ENCODE results near the gene GOLIM4.
A peak's percentile ranks its signal among the peaks of the same experiment; 100 is the strongest.
"Not testable (repeated sequence)": the region's sequence is repeated elsewhere in the genome, so short reads cannot be mapped to it uniquely, and the experiment has no call there.

GOLIM4 gene

GRCh38 chr3:168047190-168047795, 48.4 kb downstream of the GOLIM4 start:
- DNase-seq, result peak; percentile 68

GRCh38 chr3:168044049-168044448, 51.7 kb downstream of the GOLIM4 start:
- peak; percentile 31 for DNase-seq

DNA sequence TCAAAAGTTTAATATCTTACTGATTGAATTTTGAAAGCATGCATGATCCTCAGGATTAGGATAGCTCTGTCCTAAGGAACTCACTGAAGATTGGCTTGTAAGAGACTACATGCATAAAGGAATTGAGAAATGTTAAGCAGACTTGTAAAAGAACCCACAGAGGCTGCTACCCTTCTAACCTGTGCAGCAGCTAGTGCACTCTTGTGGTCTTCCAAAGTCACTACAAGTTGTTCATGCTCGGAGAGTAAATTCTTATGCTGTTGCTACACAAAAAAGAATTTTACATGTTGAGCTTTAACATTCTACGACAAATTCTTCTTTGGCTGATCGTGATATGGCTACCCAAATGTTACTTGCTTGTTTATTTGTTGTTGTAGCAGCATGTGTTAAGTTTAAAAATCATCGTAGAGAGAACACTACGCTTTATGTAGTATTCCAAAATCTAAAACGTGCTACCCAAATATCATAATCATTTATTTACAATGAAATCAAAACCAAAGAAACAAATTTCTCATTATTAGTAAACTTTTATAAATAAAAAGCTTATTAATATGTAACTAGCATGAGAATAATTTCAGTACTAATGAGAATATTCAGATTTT, 55.0 kb downstream of the GOLIM4 start:
- peak; percentile 50 for DNase-seq

DNA sequence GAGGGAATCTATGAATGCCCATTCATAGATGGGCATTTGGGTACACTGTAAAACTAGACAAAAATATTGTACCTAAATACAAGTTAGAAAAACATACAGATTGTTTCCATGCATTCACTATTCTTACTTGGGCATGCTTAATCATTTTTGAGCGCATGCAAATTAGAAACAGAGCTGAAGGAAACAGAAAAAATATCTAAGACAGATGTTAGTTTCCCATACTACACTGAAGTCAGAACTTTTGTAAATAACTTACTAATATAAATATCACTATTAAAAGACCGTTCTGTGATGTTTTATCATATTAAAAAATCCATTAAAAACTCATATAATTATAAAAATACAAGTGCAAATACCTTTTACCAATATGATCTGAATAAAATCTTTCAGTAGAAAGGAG, 58.7 kb downstream of the GOLIM4 start:
- DNase-seq, result no peak

DNA sequence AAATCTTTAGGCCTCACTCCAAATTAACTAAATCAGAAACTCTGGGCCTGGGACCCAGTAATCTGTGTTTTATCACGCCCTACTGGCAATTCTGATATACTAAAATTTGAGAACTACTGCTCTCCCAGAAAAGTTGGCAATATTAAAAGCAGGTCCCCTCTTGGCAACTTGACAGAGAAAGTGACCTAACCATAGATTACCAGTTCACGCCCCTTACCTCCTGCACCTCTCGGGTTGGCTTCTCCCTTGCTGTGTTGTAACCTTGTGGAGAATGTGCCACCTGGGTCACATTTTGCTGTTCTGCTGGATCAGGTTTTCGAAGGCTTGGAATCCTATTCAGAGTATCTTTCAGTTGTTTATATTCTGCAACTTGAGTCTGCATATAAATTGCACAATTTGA, 59.1 kb downstream of the GOLIM4 start:
- no peak for DNase-seq

DNA sequence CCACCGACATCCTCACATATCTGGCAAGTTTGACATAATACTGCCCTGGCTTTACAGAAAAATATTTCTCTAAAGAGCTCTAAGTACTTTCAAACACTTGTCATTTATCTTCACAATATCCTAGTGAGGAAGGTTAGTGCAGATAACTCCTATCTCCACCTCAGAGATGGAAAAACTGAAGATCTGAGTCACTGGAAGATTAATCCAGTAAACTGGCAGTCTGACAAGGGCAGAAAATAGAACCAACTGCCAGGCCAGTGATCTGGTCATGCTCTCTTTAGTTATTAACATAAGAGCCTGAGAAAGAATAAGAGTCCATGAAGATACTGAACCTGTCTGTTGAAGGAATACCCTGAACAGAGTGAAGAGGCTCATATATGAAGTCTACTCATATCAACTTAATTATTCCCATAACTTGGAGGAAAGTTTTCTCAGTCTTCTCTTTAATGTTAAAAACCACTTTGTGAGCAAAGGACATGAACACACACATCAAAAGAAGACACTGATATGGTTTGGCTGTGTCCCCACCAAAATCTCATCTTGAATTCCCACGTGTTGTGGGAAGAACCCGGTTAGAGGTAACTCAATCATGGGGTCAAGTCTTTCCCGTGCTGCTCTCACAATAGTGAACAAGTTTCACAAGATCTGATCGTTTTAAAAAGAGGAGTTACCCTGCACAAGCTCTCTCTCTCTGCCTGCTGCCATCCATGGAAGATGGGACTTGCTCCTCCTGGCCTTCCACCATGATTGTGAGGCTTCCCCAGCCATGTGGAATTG, 61.4 kb downstream of the GOLIM4 start:
- DNase-seq, result no peak

DNA sequence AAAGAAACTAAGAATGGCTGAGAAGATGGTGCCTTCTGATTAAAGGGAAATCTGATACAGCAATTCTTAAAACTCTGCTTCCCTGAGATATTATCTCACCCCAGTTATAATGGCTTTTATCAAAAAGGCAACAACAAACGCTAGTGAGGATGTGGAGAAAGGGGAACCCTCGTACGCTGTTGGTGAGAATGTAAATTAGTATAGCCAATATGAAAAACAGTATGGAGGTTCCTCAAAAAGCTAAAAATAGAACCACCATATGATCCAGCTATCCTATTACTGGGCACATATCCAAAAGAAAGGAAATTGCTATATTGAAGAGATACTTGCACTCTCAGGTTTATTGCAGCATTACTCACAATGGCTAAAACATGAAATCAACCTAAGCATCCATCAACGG, 65.1 kb downstream of the GOLIM4 start:
- no peak for DNase-seq

GRCh38 chr3:168029705-168030104, 66.0 kb downstream of the GOLIM4 start:
- no peak for DNase-seq

- no peak for DNase-seq
Observed at GRCh38 chr3:168028086-168028485, 67.6 kb downstream of the GOLIM4 start.

GRCh38 chr3:168026764-168027163, 69.0 kb downstream of the GOLIM4 start:
- no peak for DNase-seq

GRCh38 chr3:168025076-168025475, 70.6 kb downstream of the GOLIM4 start:
- DNase-seq, result no peak

DNA sequence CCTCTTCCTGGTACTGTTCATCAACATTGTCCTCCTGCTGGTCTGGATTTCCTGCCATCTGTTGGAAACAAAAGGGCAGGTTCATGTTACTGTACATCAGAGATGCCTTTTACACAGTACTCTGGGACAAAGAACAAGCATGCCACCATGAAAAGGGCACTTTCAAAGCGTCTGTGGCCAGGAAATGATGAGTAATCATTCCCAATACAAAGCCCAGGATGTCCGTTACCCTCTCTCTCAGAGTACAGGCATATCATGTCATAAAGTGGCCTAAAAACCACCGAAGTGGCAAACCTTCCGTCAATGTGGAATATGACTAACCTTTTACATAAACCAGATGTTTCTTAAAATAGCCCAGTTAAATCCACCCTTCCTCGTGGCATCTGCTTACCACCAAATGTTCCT, 71.2 kb downstream of the GOLIM4 start:
- DNase-seq, result no peak

DNA sequence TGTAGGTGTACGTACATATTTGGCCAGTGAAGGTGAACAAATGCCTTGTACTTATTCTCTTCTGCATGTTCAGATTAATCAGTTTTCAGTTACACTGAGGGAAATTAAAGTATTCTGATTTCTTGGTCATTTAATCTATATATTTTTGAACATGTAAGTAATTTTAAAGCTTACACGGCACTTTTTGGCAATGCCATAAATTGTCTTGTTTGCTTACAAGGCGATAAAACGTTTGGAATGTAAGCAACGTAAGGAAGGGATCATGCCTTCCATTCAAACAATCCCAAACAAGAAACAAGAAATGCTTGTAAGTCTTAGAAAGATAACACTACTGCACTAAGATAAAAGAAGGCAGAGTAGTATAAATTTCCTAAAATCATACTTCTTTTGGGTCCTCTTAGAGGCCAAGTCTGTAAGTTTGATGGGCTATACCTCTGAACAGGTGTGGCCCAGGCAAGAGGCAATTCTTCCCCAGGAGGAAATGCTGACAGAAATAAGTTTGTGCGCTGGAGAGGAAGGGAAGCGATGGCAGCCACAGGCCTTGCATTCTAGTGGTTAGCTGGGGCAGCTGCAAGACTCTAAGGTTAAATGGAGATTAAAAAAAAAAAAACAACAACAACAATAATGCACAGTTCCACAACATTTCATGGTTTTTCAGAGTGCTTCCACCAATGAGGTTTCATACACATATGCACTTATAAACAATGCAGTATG, 73.8 kb downstream of the GOLIM4 start:
- no peak for DNase-seq

- not testable (repeated sequence) for DNase-seq
Observed at GRCh38 chr3:168011280-168011679, 84.4 kb downstream of the GOLIM4 start.

DNA sequence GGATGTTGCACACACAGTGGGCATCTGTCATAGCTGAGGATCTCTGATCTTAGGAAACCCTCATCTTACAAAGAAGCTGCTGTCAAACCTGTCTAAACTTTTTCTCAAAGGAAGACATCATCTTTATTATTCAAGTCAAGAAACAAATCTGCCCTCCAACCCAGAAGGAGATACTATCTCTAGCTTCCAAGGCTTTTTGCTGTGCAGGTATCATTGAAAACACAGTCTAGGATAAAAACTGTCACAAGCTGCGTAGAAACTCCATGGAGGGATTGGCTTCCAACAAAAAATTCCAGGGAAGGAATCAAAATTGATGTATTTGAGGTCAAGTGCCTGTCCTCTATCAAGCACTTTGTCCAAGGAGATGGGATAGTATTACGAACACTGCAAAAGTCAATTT, 89.1 kb downstream of the GOLIM4 start:
- DNase-seq, result no peak

DNA sequence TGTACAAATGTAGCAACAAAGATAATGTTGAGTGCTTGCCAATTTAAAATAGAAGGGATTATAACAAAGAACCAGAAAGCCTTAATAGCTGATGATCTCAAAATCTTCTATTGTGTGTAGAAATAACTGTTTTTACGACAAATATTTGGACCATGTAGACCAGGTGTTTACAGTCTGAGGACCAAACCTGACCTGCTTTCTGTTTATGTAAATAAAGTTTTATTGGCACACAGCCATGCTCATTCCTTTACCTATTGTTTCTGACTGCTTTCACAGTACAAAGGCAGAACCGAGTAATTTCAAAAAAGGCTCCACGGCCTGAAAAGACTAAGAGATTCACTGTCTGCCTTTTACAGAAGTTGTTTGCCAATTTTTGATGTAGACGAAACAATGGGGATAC, 91.8 kb downstream of the GOLIM4 start:
- no peak for DNase-seq

- DNase-seq, result no peak
Observed at GRCh38 chr3:168002786-168003368, 92.8 kb downstream of the GOLIM4 start.

DNA sequence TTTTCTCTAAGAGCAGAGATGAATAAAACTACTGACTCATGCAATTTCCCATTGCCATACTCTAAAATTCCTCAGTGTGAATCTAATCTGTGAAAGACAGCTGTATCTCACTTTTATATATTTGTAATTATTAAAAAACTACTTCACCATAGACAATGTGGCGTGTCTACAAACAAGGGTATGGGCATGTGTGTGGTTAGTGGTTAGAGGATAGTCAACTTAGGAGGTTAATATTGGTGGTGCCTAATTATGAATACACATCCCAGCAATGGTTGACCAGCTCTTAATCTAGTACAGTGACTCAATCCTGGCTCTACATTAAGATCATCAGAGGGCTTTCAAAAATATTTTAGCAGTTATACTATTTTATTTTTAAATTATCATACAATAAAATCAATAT, 94.5 kb downstream of the GOLIM4 start:
- no peak for DNase-seq

DNA sequence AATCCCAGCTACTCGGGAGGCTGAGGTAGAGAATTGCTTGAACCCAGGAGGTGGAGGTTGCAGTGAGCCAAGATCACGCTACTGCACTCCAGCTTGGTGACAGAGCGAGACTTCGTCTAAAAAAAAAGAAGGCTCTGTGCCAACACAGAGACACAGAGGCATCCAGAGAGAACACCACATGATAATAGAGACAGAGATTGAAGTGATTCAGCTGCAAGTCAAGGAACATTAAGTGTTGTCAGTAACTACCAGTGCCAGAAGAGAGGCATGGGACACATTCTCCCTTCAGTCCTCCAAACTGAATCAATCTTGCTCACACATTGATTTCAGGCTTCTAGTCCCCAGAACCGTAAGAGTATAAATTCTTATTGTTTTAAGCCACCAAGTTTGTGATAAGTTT, 97.5 kb downstream of the GOLIM4 start:
- no peak for DNase-seq

- DNase-seq, result no peak
Observed at GRCh38 chr3:167996514-167996913, 99.2 kb downstream of the GOLIM4 start.

- no peak for DNase-seq
Observed at GRCh38 chr3:167992381-167992780, 103.3 kb downstream of the GOLIM4 start.

- no peak for DNase-seq
Observed at GRCh38 chr3:167991213-167991612, 104.5 kb downstream of the GOLIM4 start.

DNA sequence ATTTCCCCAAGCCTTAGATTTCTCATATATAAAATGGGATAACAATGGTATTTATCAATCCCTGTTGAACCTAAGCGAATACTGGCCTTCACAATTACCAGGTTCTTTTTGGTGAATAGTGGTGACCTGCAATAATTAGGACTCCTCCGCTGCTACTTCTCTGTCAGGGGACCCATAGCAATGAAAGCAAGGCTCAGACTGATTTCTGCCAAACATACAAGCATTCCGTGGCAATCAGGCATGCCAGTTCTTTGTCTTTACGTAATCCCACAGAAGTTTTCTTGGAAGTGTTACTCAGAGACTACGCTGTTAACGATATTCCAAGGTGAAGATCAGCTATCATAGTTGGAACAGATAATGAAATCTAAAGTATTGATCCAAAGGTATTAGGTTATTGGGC, 105.7 kb downstream of the GOLIM4 start:
- DNase-seq, result no peak

Data from DMS79 (cell line).